K562 (cell line): ENCODE measurements around the gene GLIPR2. TPM values are rescaled to one million over a fixed set of nuclear protein-coding genes. Genes with fewer than 3 reads are reported as not detected.

Source experiments
- KLF10 ChIP-seq: fragments of 250-450 bp; sonication (Bioruptor Pico); IDR thresholded peaks from 2 replicates; pipeline ENCODE4 v1.6.1; 2021; ENCODE audit warnings: matching md5 sums
- MEF2D ChIP-seq: conservative IDR thresholded peaks from 2 replicates; pipeline ENCODE4 v1.6.1; 2016; ENCODE audit warnings: low read depth, missing genetic modification characterization, missing compliant biosample characterization
- NFE2 ChIP-seq: IDR thresholded peaks from 2 replicates; pipeline ENCODE4 v1.6.1; 2014; ENCODE audit warnings: antibody characterized with exemption, low read depth
- PHF20 ChIP-seq: fragments of 450-650 bp; IDR thresholded peaks from 2 replicates; pipeline ENCODE4 v1.6.1; 2018; ENCODE audit not compliant: partially characterized antibody
- TFE3 ChIP-seq: fragments of 450-650 bp; formaldehyde crosslinking; IDR thresholded peaks from 2 replicates; pipeline ENCODE4 v1.4.0; 2020; ENCODE audit warnings: mild to moderate bottlenecking, mixed read lengths
- ZBTB33 ChIP-seq: sonication (generic); formaldehyde crosslinking; IDR thresholded peaks from 2 replicates; pipeline ENCODE4 v1.8.1; 2023; ENCODE audit warnings: mild to moderate bottlenecking, missing genetic modification reagents
- ZNF764 ChIP-seq: fragments of 250-450 bp; sonication (Bioruptor Pico); IDR thresholded peaks from 2 replicates; pipeline ENCODE4 v1.4.0; 2020; ENCODE audit warnings: low read depth, mild to moderate bottlenecking, moderate library complexity
- polyA plus RNA-seq, 8 experiments: library from polyadenylated mRNA; depleted of rRNA in 4 of 8; stranded (reverse) in 5 of 8; unstranded in 3 of 8; fragments of >200 nt; fragmentation: Nextera tagmentation in 2 of 8; fragmentation: Illumina TruSeq in 1 of 8; extraction: Ambion mirVana in 2 of 8; extraction: Trizol in 1 of 8; gene quantifications; 2 replicates each; pipeline versions ENCODE4 v1.2.1 to v1.2.3, GENCODE V29; 2011 to 2014; ENCODE audit warnings: inconsistent platforms in 1 of 8, missing spikeins in 1 of 8
- total RNA-seq, 7 experiments: library from RNA; depleted of rRNA in 6 of 7; stranded (reverse); fragments of >200 nt in 6 of 7; fragmentation: Illumina TruSeq in 2 of 7; extraction: Trizol in 2 of 7; gene quantifications; 2 replicates each; pipeline versions ENCODE4 v1.2.1 to v1.2.3, GENCODE V29; 2011 to 2021; ENCODE audit warnings: low replicate concordance in 1 of 7
- TF ChIP-seq, protein P1 (sequence below): fragments of 150-350 bp; conservative IDR thresholded peaks from 2 replicates; pipeline ENCODE4 v1.6.1; 2014; ENCODE audit warnings: low read length

GLIPR2 gene
- total and polyA plus RNA-seq, 9 of the 15 experiments (the other 6 are each of a cell fraction or from before 2014, with no cell fraction given) = 1.4 to 8.8 (median 2.9) TPM

GRCh38 chr9:36127652-36128244, 8.8 kb upstream of the GLIPR2 start (continued):
- TF ChIP-seq, protein P1, sequence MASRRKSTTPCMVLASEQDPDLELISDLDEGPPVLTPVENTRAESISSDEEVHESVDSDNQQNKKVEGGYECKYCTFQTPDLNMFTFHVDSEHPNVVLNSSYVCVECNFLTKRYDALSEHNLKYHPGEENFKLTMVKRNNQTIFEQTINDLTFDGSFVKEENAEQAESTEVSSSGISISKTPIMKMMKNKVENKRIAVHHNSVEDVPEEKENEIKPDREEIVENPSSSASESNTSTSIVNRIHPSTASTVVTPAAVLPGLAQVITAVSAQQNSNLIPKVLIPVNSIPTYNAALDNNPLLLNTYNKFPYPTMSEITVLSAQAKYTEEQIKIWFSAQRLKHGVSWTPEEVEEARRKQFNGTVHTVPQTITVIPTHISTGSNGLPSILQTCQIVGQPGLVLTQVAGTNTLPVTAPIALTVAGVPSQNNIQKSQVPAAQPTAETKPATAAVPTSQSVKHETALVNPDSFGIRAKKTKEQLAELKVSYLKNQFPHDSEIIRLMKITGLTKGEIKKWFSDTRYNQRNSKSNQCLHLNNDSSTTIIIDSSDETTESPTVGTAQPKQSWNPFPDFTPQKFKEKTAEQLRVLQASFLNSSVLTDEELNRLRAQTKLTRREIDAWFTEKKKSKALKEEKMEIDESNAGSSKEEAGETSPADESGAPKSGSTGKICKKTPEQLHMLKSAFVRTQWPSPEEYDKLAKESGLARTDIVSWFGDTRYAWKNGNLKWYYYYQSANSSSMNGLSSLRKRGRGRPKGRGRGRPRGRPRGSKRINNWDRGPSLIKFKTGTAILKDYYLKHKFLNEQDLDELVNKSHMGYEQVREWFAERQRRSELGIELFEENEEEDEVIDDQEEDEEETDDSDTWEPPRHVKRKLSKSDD = no peak
- TF ChIP-seq ZBTB33 (CRISPR knock-in tag) (no peak), ZNF764 (no peak), NFE2 (no peak), MEF2D (tag) (no peak), TFE3 (CRISPR knock-in tag) (no peak), KLF10 (CRISPR knock-in tag) (no peak), PHF20 (no peak)
